Measurements from ENCODE around the gene MRNIP. TPM values are rescaled to one million over a fixed set of nuclear protein-coding genes. Genes with fewer than 3 reads are reported as not detected.

The MRNIP gene
- total and polyA plus RNA-seq, 8 donors = 8.0 to 46.0 (median 27.1) TPM

DNA sequence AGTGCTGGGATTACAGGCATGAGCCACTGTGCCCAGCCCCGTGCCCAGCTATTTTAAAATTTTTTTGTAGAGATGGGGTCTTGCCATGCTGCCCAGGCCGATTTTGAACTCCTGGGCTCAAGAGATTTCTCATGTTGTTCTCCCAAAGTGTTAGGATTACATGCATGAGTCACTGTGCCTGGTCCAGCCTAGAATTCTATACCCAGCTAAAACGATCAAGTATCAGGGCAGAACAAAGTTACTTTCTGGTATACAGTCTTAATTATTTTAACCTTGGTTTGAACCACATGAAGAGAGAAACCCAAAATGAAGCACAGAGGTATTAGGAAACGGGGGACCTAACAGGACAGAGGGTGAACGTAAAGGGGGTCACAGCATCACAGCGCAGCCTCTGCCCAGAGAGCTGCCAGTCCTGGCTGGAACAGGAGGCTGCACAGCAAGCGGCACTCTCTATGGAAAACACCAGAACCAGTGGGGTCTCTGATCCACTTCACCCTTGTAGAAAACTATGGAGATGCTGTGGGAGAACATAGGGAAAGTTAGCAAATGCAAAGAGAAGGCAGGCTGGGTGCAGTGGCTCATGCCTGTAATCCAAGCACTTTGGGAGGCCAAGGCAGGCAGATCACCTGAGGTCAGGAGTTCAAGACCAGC is 27.7 kb downstream of the MRNIP start:
- H3K4me1 ChIP-seq = peaks cover 0 to 78% (median 35%) of the 10 kb centered on the region in 4 donors
- H3K36me3 ChIP-seq = peaks cover 89 to 97% (median 95%) of the 10 kb centered on the region in 4 donors
- no peaks in the 10 kb centered on the region for H3K9me3 ChIP-seq
- intact Hi-C loops (cut with DNase I; ENCODE audit: low total_unique reads) = no loop called here
- no peak for DNase-seq
- peak overlapping the region in 1 of 5 donors; percentile 19 for H3K27ac ChIP-seq
- TF ChIP-seq POLR2A (IDR thresholded peaks at IDR 0.05) (no peak), POLR2AphosphoS5 (IDR thresholded peaks at IDR 0.05) (no peak)
- no peaks in the 10 kb centered on the region for H3K27me3 ChIP-seq
- H3K4me3 ChIP-seq = no peak overlapping the region
- 91 to 98% (median 94%) methylated on average over 7 of the region's 7 CpGs for WGBS, 5 donors

DNA sequence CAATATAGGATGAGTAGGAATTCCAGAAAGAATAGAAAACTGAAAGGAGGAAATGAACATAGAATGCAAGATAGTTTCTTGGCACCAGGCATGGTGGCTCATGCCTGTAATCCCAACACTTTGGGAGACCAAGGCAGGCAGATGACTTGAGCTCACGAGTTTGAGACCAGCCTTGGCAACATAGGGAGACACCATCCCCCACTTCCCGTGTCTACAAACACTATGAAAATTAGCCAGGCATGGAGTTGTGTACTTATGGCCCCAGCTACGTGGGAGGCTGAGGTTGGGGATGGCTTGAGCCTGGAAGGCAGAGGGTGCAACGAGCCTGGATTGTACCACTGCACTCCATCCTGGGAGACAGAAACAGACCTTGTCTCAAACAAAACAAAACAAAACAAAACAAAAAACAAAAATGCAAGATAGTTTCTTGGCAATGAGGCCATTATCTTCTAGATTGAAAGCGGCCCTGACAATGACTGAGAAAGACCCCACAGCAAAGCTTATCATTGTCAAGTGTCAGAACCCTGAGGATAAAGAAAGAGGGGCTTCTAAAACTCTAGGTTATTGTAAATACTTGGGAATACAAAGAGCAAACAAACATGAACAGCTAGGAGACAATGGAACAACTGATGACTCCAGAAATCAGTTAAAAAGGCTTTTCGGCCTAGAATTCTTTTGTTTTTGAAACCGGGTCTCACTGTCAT is 28.7 kb downstream of the MRNIP start:
- intact Hi-C loops (cut with DNase I; ENCODE audit: low total_unique reads) = no loop called here
- H3K9me3 ChIP-seq = no peaks in the 10 kb centered on the region
- no peaks in the 10 kb centered on the region for H3K27me3 ChIP-seq
- H3K4me3 ChIP-seq = no peak overlapping the region
- peaks cover 9 to 82% (median 44%) of the 10 kb centered on the region in 4 donors for H3K4me1 ChIP-seq
- H3K36me3 ChIP-seq = peaks cover 93 to 97% (median 97%) of the 10 kb centered on the region in 4 donors
- no peak for TF ChIP-seq EP300 (IDR thresholded peaks at IDR 0.05)
- TF ChIP-seq POLR2AphosphoS5 (IDR thresholded peaks at IDR 0.05) = peak in 1 of 3 donors; percentile 52
- no peak for DNase-seq
- WGBS, 5 donors = 72 to 84% (median 80%) methylated on average over 7 of the region's 7 CpGs
- peak overlapping the region in 1 of 5 donors; percentile 58 for H3K27ac ChIP-seq

DNA sequence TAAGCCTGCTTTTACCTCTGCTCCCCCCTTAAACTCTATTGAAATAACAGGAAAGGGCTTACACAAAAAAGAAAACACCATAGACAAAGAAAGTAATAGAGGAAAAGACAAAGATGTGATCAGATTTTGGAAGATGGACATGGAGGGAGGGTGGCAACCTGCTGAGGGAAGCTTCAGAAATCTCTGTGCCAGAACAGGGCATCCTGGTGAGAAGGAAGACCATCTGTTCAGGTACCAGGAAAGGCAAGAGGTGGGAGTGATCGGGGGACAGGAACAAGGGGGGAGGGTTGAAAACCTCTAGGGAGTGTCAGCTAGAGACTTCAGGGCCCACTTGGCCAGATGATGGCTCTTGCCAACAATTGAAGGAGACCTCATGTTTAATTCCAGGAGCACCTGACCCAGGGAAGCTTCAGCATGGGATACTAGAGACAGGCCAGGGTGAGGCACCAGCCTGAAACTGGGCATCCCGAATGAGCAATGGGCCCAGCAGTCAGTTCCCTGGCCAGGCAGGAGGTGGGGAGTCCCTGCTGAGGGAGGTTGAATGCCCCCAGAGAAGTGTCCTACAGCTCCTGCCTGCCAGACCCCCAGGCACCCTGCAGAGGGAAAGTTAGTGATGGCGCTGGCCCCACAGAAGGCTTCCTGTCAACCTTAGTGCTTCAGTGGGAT is 29.7 kb downstream of the MRNIP start:
- H3K4me3 ChIP-seq = no peak overlapping the region
- TF ChIP-seq POLR2AphosphoS5 (IDR thresholded peaks at IDR 0.05) = peak in 1 of 3 donors; percentile 11
- TF ChIP-seq POLR2A (IDR thresholded peaks at IDR 0.05) = no peak
- no peak for TF ChIP-seq EP300 (IDR thresholded peaks at IDR 0.05)
- TF ChIP-seq, protein P1, sequence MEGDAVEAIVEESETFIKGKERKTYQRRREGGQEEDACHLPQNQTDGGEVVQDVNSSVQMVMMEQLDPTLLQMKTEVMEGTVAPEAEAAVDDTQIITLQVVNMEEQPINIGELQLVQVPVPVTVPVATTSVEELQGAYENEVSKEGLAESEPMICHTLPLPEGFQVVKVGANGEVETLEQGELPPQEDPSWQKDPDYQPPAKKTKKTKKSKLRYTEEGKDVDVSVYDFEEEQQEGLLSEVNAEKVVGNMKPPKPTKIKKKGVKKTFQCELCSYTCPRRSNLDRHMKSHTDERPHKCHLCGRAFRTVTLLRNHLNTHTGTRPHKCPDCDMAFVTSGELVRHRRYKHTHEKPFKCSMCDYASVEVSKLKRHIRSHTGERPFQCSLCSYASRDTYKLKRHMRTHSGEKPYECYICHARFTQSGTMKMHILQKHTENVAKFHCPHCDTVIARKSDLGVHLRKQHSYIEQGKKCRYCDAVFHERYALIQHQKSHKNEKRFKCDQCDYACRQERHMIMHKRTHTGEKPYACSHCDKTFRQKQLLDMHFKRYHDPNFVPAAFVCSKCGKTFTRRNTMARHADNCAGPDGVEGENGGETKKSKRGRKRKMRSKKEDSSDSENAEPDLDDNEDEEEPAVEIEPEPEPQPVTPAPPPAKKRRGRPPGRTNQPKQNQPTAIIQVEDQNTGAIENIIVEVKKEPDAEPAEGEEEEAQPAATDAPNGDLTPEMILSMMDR (IDR thresholded peaks at IDR 0.05) = no peak
- intact Hi-C loops (cut with DNase I; ENCODE audit: low total_unique reads) = no loop called here
- peaks cover 19 to 92% (median 54%) of the 10 kb centered on the region in 4 donors for H3K4me1 ChIP-seq
- peaks cover 99 to 100% (median 100%) of the 10 kb centered on the region in 4 donors for H3K36me3 ChIP-seq
- WGBS, 5 donors = 90 to 95% (median 93%) methylated on average over 3 of the region's 3 CpGs
- H3K9me3 ChIP-seq = no peaks in the 10 kb centered on the region
- DNase-seq = no peak
- peak overlapping the region in 4 of 5 donors; percentile 5 to 59 (median 42) for H3K27ac ChIP-seq
- H3K27me3 ChIP-seq = no peaks in the 10 kb centered on the region

DNA sequence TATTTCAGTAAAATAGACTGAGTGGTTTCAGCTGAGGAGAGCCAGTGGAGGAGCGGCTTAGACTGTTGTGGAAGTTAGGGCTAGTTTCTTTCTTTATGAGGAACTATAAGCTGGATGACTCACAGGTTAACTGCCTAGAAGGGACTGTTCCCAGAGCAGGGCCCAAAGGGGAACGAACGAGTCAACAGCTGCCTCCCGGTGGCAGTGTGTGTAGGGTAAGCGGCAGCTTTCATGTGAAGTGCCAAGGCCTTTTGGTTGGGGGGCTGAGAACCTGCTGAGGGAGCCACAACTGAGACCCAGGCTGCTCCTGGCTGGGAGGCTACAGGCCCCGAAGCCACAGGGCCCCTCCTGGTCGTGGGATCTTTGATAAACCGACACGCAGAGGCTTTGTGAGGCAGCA is 30.9 kb downstream of the MRNIP start:
- TF ChIP-seq POLR2A (IDR thresholded peaks at IDR 0.05) = no peak
- peak in 1 of 3 donors; percentile 43 for TF ChIP-seq POLR2AphosphoS5 (IDR thresholded peaks at IDR 0.05)
- H3K36me3 ChIP-seq = peaks cover 93 to 100% (median 100%) of the 10 kb centered on the region in 4 donors
- WGBS, 5 donors = 48 to 69% (median 54%) methylated on average over 7 to 9 of the region's 9 CpGs
- intact Hi-C loops (cut with DNase I; ENCODE audit: low total_unique reads) = no loop called here
- H3K27ac ChIP-seq = peak overlapping the region in 4 of 5 donors; percentile 45 to 61 (median 58)
- H3K9me3 ChIP-seq = no peaks in the 10 kb centered on the region
- no peaks in the 10 kb centered on the region for H3K27me3 ChIP-seq
- DNase-seq = peak in 1 of 2 donors; percentile 72
- H3K4me1 ChIP-seq = peaks cover 30 to 94% (median 66%) of the 10 kb centered on the region in 4 donors
- H3K4me3 ChIP-seq = peak overlapping the region in 1 of 4 donors; percentile 7

DNA sequence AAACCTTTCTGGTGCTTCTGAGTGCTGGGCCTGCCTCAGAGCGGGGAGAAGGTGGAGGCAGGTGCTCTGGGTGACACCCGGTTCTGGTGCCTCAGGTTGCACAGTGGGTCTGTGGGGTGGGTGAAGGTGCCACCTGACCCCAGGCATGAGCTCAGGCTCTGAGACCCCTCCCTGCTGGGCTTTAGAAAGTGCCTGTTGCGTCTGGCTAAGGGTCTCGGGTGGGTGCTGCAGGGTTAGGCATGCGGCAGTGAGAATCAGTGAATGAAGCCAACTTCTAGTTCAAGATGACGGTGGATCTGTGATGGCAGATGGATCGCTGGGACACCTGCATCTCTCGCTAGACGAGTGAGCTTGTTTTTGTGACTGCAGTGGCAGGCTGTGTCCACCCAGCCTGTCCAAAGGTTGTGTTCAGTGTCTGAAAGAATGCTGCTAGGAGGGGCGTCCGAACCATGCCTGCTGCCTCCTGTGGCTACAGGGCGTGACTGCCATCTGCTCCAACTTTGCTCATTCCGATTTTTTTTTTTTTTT is 32.9 kb downstream of the MRNIP start:
- no peaks in the 10 kb centered on the region for H3K9me3 ChIP-seq
- H3K36me3 ChIP-seq = peaks cover 73 to 88% (median 85%) of the 10 kb centered on the region in 4 donors

More for the DNA sequence above, 32.9 kb downstream of the MRNIP start:
- intact Hi-C loops (cut with DNase I; ENCODE audit: low total_unique reads) = no loop called here
- DNase-seq = peak in 1 of 2 donors; percentile 61
- H3K27me3 ChIP-seq = no peaks in the 10 kb centered on the region
- TF ChIP-seq POLR2A (IDR thresholded peaks at IDR 0.05) (no peak), POLR2AphosphoS5 (IDR thresholded peaks at IDR 0.05) (peak in 1 of 3 donors; percentile 3), EP300 (IDR thresholded peaks at IDR 0.05) (no peak)
- TF ChIP-seq, protein P1 (IDR thresholded peaks at IDR 0.05) = no peak
- H3K4me1 ChIP-seq = peaks cover 36 to 84% (median 73%) of the 10 kb centered on the region in 4 donors
- peak overlapping the region in 1 of 5 donors; percentile 59 for H3K27ac ChIP-seq
- peak overlapping the region in 2 of 4 donors; percentile 15 to 96 for H3K4me3 ChIP-seq
- 56 to 76% (median 64%) methylated on average over 13 of the region's 13 CpGs for WGBS, 5 donors
